Keratinocyte (primary cell): ENCODE results near the gene PHLPP1. TPM values are rescaled to one million over a fixed set of nuclear protein-coding genes. Genes with fewer than 3 reads are reported as not detected.
A peak's percentile ranks its signal among the peaks of the same experiment; 100 is the strongest.

Experiments
- DNase-seq: peaks from one replicate; pipeline ENCODE4 v3.0.0-alpha.2; 2011; ENCODE audit warnings: low read depth, missing footprints, low spot score
- FAIRE-seq: peaks from 2 replicates; lab custom pipeline; 2011; peaks lifted over from hg19 to GRCh38; lab: Jason Lieb, UNC
- H2AFZ ChIP-seq: 2 replicates; pipeline ENCODE4 v1.6.0; 2012; ENCODE audit warnings: low read length, control low read depth, inconsistent platforms; ENCODE audit not compliant: control insufficient read depth
- H3K27ac ChIP-seq: 2 replicates; pipeline ENCODE4 v1.5.1; 2011; ENCODE audit warnings: low read length; ENCODE audit not compliant: control insufficient read depth, insufficient read depth
- H3K27me3 ChIP-seq: 3 replicates; pipeline ENCODE4 v1.6.0; 2011; ENCODE audit warnings: low read length; ENCODE audit not compliant: control insufficient read depth, insufficient read depth; ENCODE audit errors: extremely low read depth
- H3K36me3 ChIP-seq, 2 experiments: 2 replicates in 1 of 2; 3 replicates in 1 of 2; pipeline ENCODE4 v1.5.1; 2011; ENCODE audit warnings: low read length in 2 of 2, mild to moderate bottlenecking in 1 of 2; ENCODE audit not compliant: control insufficient read depth in 2 of 2, insufficient read depth in 2 of 2; ENCODE audit errors: extremely low read depth in 1 of 2
- H3K4me1 ChIP-seq: 3 replicates; pipeline ENCODE4 v1.5.1; 2011; ENCODE audit warnings: low read length; ENCODE audit not compliant: control insufficient read depth, insufficient read depth; ENCODE audit errors: extremely low read depth
- H3K4me2 ChIP-seq: 3 replicates; pipeline ENCODE4 v1.6.0; 2011; ENCODE audit warnings: low read depth, low read length; ENCODE audit not compliant: control insufficient read depth, insufficient read depth; ENCODE audit errors: extremely low read depth
- H3K4me3 ChIP-seq, 3 experiments: fragments of 200-600 bp in 1 of 3; sonication (generic) in 1 of 3; 2 replicates in 2 of 3; 3 replicates in 1 of 3; pipeline ENCODE4 v1.5.1; 2011 to 2016; ENCODE audit warnings: low read length in 3 of 3, mild to moderate bottlenecking in 3 of 3, control low read depth in 2 of 3, inconsistent platforms in 1 of 3, low read depth in 1 of 3, mixed read lengths in 1 of 3, mixed run types in 1 of 3, moderate library complexity in 1 of 3; ENCODE audit not compliant: control insufficient read depth in 2 of 3, insufficient read depth in 2 of 3; ENCODE audit errors: extremely low read depth in 1 of 3
- H3K79me2 ChIP-seq: 2 replicates; pipeline ENCODE4 v1.6.0; 2012; ENCODE audit warnings: low read length; ENCODE audit not compliant: control insufficient read depth, insufficient read depth
- H3K9ac ChIP-seq: 3 replicates; pipeline ENCODE4 v1.6.0; 2011; ENCODE audit warnings: low read length; ENCODE audit not compliant: control insufficient read depth, insufficient read depth; ENCODE audit errors: extremely low read depth
- H3K9me1 ChIP-seq: 3 replicates; pipeline ENCODE4 v1.6.0; 2011; ENCODE audit warnings: low read length; ENCODE audit not compliant: control insufficient read depth, insufficient read depth; ENCODE audit errors: extremely low read depth
- H3K9me3 ChIP-seq: 2 replicates; pipeline ENCODE4 v1.5.1; 2012; ENCODE audit warnings: low read depth, low read length; ENCODE audit not compliant: control insufficient read depth
- H4K20me1 ChIP-seq: 3 replicates; pipeline ENCODE4 v1.6.0; 2011; ENCODE audit warnings: low read length; ENCODE audit not compliant: control insufficient read depth, insufficient read depth; ENCODE audit errors: extremely low read depth
- CTCF ChIP-seq, 3 experiments: IDR thresholded peaks in 1 of 3; conservative IDR thresholded peaks in 1 of 3; optimal IDR thresholded peaks in 1 of 3; 2 replicates in 2 of 3; 3 replicates in 1 of 3; pipeline versions ENCODE3 to v1.5.1; 2011; ENCODE audit warnings: low read length in 3 of 3, mild to moderate bottlenecking in 3 of 3, moderate library complexity in 2 of 3, control low read depth in 1 of 3, inconsistent platforms in 1 of 3; ENCODE audit not compliant: insufficient read depth in 2 of 3; ENCODE audit errors: extremely low read depth in 1 of 3
- EZH2 ChIP-seq: IDR thresholded peaks from one replicate; pipeline ENCODE4 v1.6.1; 2012; ENCODE audit warnings: inconsistent platforms, mild to moderate bottlenecking, low read length, moderate library complexity
- dilution Hi-C: fragments of 300-500 bp; cut with MboI; formaldehyde crosslinking; loops from one replicate; pipeline ENCODE4 v1.7.0; 2020; ENCODE audit warnings: low sequenced_read_pairs; ENCODE audit not compliant: extremely low pct_ligation_motif_present
- polyA plus RNA-seq, 5 experiments: library from polyadenylated mRNA; depleted of rRNA in 3 of 5; stranded (reverse) in 3 of 5; stranded (forward) in 1 of 5; unstranded in 1 of 5; fragments of >200 nt; gene quantifications; 1 replicate in 1 of 5; 2 replicates in 3 of 5; 3 replicates in 1 of 5; pipeline versions ENCODE4 v1.2.1 to v1.2.3, GENCODE V29; 2011 to 2012; ENCODE audit warnings: missing spikeins in 2 of 5, low read depth in 1 of 5, low replicate concordance in 1 of 5

The PHLPP1 gene
- polyA plus RNA-seq, 1 donor (not counting 4 experiments of a cell fraction or from before 2014, with no cell fraction given): 8.4 TPM

- Histone ChIP-seq H3K4me1 (no peaks in the 10 kb centered on the region), H3K4me3 (no peak overlapping the region), H3K27ac (no peak overlapping the region), H3K9ac (no peak overlapping the region), H3K79me2 (no peaks in the 10 kb centered on the region), H3K4me2 (no peak overlapping the region), H3K36me3 (no peaks in the 10 kb centered on the region), H3K27me3 (peaks cover 3% of the 10 kb centered on the region), H4K20me1 (no peaks in the 10 kb centered on the region), H3K9me1 (no peaks in the 10 kb centered on the region), H2AFZ (no peak overlapping the region), H3K9me3 (no peaks in the 10 kb centered on the region)
- dilution Hi-C loops: no loop called here
- no peak for DNase-seq
- no peak for FAIRE-seq
- no peak for TF ChIP-seq EZH2
- TF ChIP-seq CTCF (optimal IDR thresholded peaks at IDR 0.05 in 1 of 3, IDR thresholded peaks at IDR 0.05 in 1 of 3, conservative IDR thresholded peaks at IDR 0.05 in 1 of 3; ENCODE audit: extremely low read depth in 1 of 3, insufficient read depth in 2 of 3, low read length in 3 of 3): peak in 1 of 3 experiments; percentile 11
Observed at GRCh38 chr18:62991959-62992358, 276.6 kb downstream of the PHLPP1 start.

- no peak overlapping the region for H3K4me3 ChIP-seq
- H3K79me2 ChIP-seq: no peaks in the 10 kb centered on the region
- H3K9me1 ChIP-seq: no peaks in the 10 kb centered on the region
- H3K36me3 ChIP-seq: no peaks in the 10 kb centered on the region
- H2AFZ ChIP-seq: no peak overlapping the region
- no peak overlapping the region for H3K9ac ChIP-seq
- peaks cover 3% of the 10 kb centered on the region for H3K27me3 ChIP-seq
- no peak overlapping the region for H3K27ac ChIP-seq
- no peak overlapping the region for H3K4me2 ChIP-seq
- TF ChIP-seq CTCF (optimal IDR thresholded peaks at IDR 0.05 in 1 of 3, IDR thresholded peaks at IDR 0.05 in 1 of 3, conservative IDR thresholded peaks at IDR 0.05 in 1 of 3; ENCODE audit: extremely low read depth in 1 of 3, insufficient read depth in 2 of 3, low read length in 3 of 3) (no peak), EZH2 (no peak)
- dilution Hi-C loops: no loop called here
- no peaks in the 10 kb centered on the region for H3K9me3 ChIP-seq
- DNase-seq: no peak
- H3K4me1 ChIP-seq: no peaks in the 10 kb centered on the region
- H4K20me1 ChIP-seq: no peaks in the 10 kb centered on the region
- no peak for FAIRE-seq
Observed at GRCh38 chr18:62992877-62993365, 277.6 kb downstream of the PHLPP1 start.
